Activated T-helper 9 cell treated with anti-CD3 and anti-CD28 coated beads, Interleukin-2, amount 50 U/mL, for 16 hours (primary cell): ENCODE results near the gene PBXIP1.
A peak's percentile ranks its signal among the peaks of the same experiment; 100 is the strongest.

Experiments used
- DNase-seq: peaks from one replicate; pipeline ENCODE4 v3.0.0-alpha.2; 2020; ENCODE audit warnings: low read depth

PBXIP1 gene

DNA sequence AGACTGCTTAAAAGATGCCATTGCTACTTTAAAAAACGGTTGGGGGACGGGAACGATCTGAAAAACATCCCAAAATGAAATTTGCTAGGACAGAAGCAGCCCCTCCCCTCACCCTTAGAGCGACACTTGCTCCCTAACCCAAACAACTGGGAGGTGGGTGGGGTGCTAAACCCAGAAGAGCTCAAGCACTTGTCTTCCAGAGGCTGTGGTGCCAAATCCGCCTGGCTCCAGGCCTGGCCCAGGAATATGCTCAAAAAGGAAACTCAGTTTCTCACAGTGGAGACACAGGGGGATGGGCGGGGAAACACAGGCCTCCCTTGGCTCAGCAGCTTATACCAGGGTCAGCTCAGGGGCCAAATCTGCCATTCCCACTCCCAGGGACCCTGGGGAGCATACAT, 644 bp upstream of the PBXIP1 start:
- DNase-seq, result no peak

DNA sequence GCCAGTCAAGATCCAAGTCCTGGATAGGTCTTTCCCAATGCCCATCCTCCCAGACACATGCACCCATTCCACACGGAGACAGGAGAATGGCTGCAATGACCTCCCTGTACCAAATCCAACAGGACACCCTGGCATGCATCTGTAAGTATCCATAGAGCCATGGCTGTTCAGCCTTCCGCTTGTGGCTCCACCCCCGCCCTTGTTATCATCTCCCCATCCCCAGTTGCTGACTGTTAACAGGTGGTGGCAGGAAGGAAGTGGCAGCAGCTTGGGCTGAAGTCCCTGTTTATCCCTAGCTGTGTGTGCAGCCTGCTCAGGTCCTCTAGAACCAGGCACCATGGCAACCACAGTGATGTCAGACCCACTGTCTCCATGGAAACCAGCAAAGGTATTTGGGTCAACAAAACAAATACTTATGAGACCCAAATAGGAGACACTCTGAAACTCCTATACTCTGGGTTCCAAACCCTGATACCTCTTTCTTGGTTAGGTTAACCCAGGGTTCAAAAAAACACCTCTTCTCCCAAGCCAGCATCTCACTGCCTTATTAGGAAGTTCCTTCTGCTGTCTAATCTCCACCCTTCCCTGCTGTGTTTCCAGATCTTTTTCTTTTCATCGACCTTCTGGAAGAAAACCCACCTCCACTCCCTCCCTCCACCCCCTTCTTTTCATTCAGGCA, 721 bp downstream of the PBXIP1 start:
- peak; percentile 77 for DNase-seq

DNA sequence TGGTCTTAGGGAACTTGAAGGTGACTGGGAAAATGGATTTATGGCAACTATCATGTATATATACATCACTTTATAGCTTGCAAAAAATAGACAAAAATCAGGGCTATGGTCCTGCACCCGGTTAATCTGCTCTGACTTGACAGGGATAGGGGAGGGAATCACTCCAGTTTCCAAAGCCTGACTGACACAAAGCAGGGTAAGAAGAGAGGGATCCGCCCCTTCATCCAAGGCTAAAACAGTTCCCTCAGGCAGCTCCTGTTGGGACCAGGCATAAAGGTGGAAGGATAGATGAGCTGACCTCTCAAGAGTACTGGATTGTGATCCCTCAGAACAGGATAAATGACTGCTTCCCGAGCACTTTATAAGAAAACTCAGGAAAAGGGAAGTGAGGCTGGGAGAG, 1.4 kb downstream of the PBXIP1 start:
- no peak for DNase-seq

DNA sequence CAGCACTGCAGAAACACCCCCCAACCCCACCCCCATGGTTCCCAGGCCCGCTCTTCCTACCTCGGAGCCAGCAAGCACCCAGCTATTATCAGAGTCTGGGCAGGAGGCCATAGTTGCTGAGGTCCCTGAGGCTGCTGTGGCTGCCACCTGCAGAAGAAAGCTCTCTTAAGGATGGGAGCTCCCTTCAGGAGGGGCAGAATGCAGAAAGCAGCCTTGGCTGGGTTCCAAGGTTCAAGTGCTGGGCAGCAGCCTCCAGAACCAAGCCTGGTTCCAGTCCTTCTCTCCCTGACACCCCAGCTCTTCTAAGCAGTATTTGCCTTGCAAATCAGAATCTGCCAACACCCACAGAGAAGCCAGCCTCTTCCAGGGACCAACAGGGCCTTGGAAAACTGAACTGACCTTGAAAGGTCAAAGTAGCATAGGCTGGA, 2.3 kb downstream of the PBXIP1 start:
- DNase-seq, result no peak

DNA sequence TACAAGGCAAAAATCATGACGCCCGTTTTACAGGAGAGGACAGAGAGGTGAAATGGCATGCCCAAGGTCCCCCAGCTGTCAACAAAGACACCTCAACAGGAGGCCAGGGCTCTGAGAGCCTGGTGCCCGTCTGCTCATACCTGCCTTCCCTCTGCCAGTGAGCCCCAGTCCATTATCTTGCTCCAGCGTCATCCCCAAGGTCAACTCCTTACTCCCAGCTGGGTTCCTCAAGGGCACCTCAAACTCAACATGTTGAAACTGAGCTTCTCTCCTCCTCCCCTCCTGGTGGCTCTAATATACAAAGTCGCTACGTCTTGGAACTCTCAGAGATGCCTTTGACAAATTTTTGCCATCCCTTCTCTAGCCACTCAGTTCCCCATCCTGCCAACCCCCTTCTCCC, 3.2 kb downstream of the PBXIP1 start:
- DNase-seq, result no peak

DNA sequence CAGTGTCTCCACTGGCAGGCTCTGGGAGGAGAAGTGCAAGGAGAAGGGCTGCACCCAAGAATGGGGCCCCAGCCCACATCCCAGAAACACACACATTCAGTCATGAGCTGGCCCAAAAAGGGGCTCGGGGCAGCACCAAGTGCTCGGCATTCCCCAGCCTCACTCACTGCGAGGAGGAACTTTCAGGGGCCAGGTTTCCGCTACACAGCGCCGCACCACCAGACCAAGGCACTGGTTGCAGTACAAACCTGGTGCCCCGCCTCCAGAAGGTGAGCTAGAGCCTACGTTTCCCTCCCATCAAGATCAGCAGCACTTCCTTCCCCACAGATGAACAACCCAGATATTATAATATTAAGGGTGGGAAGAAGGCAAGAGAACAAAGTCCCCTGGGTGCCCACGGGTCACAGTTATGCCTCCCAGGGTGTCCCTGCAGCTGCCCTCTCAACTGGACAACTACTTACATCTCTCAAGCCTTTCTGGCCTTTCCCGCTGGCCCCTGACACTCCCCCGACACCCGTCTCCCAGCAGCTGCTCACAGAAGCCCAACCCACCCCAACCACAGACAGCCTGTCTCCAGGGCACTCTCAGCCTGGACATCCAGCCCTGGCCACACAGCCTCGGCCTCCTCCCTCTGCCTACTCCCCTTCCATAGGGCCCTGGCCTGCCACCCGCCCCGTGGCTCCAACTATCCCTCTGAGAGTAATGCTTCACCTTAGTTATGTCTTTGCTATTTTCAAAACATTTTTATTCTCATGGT, 3.8 kb downstream of the PBXIP1 start:
- DNase-seq, result peak; percentile 53

DNA sequence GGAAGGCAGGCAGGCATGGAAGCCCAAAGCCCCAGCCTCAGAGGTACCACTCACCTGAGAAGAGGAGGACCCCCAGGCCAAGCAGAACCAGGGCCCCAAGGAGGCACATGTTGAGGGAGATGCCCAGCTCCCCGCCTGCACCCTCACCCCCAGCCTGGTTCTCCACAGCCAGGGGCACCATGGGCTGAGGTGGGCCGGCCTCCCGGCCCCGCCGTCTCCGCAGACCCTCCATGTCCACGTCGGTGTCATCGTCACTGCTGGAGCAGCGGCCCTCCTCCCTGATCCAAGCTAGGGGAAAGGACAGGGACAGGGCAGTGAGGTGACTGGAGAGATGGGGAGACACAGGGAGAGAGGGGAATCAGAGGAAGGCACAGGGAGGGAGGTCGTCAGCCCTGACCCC, 7.8 kb downstream of the PBXIP1 start:
- no peak for DNase-seq

DNA sequence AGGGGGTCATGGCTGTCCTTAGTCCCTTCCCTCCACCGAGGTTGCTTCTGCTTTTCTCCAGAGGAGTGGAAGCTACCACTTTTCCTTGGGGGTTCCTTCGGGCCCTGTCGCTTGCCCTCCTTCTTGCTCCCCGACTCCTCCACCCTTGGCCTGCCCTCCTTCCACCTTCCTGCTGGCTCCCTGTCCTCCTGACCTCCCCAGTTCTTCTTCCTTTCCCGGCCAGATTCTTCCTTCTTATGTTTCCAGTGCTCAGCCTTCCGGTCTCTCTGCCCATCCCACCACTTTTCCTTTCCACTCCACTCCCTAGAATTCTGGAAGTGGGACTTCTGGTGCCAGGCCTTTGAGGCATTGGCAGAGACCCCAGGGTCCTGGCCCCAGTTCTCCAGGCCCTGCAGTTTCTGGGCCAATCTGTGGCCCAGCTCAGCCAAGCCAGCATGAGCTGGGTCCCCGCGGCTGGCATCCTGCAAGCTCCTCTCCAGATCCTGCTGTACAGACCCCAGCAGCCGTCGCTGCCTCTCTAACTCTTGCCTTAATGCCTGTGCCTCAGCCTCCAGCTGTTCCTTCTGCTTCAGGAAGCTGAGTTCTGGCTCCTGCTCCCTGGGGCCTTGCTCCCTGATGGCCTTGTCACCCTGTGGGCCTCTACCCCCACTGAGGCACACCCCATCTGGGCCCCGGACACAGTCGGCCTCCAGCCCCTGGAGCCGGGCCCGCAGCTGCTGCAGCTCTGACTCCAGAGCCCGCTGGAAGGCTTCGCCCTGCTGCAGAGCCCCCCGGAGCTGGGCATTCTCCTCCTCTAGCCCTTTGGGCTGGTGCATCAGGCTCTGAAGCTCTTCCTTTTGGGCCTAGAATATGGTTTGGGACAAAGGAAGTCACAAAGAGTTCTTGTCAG, 9.7 kb downstream of the PBXIP1 start:
- DNase-seq, result no peak

DNA sequence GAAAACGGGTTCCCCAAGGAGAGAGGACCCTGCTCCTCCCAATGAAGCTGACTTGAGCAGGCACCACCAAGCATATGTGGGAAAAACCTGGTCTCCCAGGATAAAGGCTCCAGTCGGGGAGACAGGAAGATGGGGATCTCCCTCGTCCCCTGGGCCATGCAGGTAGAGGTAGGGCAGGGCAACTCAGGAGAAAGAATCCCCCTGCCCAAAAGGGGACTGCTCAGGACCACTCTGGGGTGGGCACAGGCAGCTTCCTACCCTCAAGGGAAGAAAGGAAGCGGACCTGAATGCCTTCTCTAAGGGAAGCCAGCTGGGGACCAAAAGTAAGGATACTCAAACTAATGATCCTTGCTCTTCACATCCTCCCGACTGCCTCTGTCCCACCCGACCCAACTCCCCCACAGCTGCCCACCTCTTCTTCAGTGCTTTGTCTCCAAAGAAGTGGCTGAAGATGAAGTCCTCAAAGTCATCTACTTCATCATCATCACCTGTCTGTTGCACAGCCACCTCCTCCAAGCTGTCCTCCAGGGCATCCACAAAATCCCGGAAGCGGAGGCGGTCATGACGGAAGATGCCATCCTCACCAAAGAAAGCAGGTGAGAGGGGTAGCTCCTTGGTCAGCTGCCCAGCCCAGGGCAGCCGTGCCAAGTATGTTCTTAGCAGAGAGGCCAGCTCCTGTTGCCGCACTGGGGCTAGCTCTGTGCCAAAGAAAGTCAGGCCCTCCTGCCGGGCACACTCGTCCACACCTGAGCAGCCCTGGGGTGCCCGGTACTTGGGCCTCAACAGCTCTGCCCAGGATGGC, 10.5 kb downstream of the PBXIP1 start:
- DNase-seq, result no peak

DNA sequence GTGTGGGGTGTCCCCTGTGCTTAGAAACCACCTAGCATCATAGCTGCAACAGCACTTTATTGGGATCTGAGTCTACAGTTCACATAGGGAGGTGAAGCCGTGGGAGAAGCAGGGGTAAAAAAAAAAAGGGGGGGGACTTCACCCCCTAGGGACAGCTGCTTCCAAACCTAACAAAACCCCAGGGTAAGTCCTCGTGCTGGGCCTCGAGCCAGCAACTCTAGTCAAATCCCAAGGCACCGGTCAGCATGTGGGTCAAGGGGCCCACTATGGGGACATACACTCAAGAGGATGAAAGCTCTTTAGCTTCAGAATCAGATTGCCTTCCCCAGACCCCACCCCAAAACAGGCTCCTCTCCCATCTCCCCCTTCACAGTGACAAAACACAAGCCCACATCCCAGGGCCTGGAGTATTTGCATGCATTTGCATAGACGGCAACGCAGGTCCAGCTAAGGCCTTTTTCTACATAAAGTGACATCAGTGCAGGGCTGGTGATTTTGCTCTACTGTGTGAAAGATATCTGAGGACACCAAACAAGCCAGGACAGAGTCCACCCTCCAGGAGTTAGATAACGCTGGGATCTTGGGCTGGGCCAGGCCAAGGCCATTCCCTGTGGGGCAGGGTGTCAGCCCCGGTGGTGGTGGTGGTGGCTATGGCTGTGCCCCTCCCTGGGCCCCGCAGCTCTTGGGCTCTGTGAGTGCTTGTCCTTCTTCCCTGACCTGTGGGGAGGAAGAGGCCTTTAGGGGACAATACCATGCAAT, 11.3 kb downstream of the PBXIP1 start:
- no peak for DNase-seq

DNA sequence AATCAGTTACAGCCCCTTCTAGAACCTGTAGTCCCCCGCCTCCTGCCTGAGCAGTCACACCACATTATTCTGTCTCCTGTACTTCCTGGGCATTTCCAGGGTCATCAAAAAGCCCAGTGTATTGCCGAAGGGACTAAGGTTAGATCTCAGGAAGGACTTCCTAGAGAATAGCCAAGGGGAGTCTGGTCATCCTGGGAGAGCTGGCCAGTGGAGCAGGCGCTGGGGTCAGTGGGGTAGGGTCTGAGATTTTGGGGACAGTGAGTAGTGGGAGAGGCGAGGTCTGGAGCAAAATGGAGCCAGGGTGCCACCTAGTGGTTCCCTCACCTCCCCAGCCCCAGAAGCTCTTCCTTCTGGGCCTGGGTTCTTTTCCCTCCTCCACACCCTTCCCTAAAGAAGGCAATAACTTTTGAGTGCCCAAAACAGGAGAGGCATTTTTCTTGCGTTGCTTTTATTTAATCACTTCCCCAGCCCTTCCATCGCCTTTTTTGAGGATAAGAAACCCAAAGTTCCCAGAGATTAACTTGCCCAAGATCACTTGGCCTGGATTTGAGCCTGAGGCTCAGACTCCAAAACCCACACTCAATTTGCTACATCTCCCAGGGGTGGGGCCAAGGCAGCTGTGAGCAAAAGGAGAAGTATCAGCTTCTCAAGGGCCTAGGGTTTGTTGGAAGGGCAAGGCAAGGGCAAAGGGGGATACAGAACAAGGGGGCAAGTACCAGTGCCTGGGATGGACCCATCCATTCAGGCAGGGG, 12.1 kb downstream of the PBXIP1 start:
- DNase-seq, result peak; percentile 21

DNA sequence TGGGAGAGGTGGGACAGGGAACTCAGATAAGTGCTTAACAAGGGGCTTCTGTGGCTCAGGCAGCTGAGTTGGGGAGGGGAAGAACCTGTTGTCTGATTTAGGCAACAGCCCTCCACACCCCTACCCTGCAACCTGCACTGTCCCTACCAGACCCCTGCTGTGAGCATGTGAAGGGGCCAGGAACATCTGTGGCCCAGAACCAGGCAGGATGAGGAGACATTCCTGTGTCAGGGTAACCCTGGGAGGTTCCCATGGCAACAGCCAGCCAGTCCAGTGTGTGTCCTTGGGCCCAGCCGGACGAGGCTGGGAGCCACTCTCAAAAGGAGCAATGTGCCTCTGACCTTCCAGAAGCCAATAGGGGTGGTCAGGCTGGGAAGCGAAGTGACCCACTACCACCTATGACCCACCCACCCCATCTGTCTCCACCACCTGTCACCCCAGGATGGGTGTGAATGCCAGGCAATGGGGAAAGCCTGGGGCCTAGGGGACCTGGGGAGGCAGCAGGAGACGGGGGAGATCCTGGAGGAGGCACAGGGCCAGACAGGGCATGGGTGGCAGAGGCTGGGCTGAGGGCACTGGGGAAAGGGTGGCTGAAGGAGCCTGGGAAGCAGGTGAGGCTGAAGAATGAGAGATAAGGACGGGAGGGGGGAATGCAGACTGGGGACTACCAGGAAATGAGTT, 14.4 kb downstream of the PBXIP1 start:
- DNase-seq, result no peak

DNA sequence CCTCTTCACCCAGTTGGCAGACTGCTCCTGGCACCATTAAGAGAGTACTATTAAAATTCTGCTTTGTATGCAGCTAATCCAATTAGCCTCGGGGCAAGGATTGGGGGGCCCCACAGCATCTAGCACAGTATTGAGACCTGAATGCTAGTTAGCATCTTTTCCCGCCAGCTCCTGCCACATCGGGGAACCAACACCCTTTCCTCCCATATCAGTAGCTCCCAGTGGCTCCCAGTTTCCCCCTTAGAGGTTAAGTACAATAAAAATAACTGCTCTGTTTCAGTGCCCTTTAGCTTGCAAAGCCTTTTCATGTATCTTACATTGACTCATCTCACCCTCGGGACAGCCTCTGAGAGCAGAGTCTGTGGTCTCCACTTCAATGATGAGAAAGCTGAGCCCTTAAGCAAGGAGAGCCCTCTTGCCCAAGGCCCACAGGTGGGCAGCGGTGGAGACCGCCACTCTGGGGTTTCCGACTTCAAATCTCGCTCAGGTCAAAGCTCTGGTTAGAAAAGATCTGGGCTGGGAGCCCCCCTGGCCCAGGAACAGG, 15.2 kb downstream of the PBXIP1 start:
- DNase-seq, result no peak

DNA sequence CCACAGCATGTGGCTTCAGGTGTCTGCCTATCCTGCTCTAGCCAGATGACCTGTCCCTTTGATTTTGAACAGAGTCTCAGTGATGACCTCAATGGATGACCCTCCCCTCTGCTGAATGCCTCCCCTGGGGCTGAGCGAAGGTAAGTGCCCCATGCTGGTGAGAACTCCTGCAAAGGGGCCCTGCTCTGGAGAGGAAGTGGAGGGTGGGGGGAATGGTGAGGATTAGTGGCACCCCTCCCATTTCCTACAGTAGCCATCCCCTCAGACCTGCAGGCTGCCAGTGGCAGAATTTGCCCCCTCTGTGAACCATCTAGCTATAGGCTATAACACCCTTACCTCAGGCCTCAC, 15.7 kb downstream of the PBXIP1 start:
- no peak for DNase-seq

DNA sequence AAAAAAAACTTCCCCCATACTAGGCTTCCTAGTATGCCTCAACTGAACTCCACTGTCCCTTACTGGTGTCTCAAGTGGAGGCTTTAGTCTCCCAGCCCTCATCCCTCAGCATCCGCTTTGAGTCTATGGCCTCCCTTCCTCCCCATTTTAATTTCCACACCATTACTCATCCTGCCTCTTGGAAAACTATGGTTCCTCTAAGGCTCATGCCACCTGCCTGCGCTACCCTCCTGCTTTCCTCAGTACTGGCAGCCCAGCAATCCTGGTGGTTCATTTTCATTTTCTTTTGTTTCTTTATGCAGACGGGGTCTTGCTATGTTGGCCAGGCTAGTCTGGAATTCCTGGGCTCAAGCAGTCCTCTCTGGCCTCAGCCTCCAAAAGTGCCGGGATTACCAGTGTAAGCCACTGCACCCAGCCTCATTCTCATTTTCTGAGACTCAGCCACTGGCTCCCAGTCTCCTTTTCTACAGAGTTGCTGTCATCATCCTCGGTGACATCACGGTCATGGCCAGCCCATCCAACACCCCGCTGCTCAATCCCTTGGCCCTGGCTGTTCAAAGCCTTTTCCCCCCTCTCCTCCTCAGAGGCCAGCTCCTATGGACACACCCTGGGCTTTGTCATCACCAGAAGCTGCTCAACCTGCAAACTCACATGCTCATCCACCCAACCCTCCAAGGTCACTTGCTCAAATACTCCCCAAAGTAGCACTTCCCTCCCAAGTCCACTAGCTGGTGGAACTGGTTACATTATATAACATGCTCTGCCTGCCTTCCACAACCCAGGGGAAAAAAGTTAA, 17.1 kb downstream of the PBXIP1 start:
- DNase-seq, result no peak

DNA sequence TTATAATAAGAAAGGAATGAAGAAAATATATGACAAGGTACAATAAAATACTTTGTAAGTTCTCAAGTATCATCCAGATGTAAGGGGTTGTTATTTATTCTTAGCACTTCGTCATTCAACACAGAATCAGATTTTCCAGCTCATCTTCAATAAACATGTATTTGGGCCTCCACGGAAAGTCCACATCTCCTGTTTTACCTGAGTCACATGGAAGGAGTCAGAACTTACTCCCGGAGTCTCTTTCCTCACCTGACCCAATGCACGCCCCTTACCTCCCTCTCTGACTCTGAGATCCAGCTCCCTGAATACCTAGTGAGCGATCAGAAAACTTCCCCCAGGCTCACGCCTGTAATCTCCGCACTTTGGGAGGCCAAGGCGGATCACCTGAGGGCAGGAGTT, 17.9 kb downstream of the PBXIP1 start:
- DNase-seq, result no peak

DNA sequence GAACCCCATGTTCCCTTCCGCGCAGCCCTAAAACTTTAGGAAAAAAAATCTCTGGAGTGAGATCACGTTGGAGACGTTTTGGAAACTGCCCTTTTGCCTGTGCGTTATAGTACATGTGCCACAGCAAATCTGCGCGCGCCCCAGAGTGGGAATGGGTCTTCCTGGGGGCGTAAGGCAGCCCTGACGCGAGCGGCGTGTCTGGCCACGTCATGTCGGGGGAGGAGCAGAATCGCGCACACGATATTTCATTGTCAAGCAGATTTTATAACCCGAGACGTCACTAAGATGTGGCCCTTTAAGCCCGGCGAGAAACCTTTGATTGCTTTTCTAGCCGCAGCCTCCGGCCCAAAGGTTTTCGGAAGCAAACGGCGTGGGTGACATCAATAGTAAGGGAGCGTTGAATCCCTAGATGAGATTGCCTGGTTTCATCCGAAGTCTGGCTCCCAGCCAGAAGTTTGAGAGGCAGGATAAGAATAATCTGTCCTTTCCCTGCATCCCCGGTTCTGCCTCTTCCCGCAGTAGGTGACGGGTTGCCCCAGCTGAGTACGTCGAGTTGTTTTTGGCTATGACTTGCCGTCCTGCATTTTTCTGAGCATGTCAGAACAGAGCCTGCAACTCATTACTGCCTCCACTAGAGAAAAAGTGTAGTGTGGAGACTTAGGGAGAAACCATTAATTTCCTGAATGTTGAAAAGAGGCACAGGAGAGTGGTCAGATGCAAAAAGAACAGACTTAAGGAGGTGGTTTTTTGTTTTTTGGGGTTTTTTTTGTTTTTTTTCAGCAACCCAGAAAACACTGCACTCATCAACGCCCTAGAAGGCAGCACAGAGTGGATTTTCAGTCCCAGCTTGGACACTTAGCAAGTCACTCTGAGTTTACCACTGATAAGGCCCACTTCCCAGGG, 18.6 kb downstream of the PBXIP1 start:
- peak; percentile 81 for DNase-seq
